Measurements from ENCODE around the gene FGD3.

FGD3 gene

DNA sequence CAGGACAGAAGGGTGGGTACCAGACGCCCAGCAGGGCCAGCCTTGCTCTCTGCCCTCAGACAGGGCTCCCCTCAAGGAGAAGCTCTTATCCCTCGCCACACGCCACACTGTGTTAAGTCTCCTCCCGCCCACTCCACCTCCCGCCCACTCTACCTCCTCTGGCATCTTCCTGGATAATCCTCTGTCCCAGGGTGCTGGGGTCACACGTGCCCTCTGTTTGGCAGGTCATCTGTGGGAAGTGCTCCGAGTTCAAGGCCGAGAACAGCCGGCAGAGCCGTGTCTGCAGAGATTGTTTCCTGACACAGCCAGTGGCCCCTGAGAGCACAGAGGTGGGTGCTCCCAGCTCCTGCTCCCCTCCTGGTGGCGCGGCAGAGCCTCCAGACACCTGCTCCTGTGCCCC lies 85.2 kb downstream of the FGD3 start:
- H3K27ac ChIP-seq, result no peak overlapping the region
- no peak for TF ChIP-seq CTCF (IDR thresholded peaks at IDR 0.05)
- no peak for TF ChIP-seq ZFX (IDR thresholded peaks at IDR 0.05; ENCODE audit: borderline replicate concordance)

DNA sequence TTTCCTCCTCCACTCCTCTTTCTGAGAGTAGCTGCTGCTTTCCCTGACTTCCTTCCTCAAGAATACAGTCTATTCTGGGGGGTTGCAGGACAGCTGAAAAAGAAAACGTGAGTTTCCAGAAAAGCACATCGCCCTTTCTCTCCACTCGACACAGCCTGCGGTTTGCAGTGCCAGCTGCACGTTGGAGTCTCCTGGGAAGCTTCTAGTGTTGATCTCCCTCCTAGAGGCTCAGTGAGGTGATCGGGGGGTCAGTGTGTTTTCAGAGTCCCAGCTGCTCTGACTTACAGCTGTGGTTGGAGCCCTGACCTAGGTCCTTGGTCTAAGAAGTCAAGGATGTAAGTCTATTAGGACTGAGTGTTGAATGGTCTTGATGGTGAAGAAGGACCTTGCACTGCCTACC lies 86.2 kb downstream of the FGD3 start:
- no peak overlapping the region for H3K27ac ChIP-seq
- TF ChIP-seq ZFX (IDR thresholded peaks at IDR 0.05; ENCODE audit: borderline replicate concordance) (no peak), CTCF (IDR thresholded peaks at IDR 0.05) (no peak)

DNA sequence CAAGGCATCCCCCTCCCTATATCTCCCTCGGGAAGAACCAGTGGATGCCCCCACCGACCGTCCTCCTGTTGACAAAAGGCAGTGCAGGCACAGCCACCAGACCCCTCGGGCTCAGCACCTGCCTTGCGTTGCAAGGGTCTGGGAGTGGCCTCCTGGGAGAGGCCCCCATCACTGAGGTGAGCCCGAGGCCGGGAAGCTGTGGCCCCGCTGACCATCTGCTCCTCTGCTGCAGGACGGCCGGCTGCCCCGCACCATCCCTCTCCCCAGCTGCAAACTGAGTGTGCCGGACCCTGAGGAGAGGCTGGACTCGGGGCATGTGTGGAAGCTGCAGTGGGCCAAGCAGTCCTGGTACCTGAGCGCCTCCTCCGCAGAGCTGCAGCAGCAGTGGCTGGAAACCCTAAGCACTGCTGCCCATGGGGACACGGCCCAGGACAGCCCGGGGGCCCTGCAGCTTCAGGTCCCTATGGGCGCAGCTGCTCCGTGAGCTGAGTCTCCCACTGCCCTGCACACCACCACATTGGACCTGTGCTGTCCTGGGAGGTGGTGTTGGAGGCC lies 87.9 kb downstream of the FGD3 start:
- no peak for TF ChIP-seq ZFX (IDR thresholded peaks at IDR 0.05; ENCODE audit: borderline replicate concordance)
- no peak for TF ChIP-seq CTCF (IDR thresholded peaks at IDR 0.05)
- no peak overlapping the region for H3K27ac ChIP-seq

GRCh38 chr9:93035821-93036351 lies 88.6 kb downstream of the FGD3 start:
- no peak for TF ChIP-seq ZFX (IDR thresholded peaks at IDR 0.05; ENCODE audit: borderline replicate concordance)
- TF ChIP-seq CTCF (IDR thresholded peaks at IDR 0.05), result no peak
- H3K27ac ChIP-seq, result no peak overlapping the region

DNA sequence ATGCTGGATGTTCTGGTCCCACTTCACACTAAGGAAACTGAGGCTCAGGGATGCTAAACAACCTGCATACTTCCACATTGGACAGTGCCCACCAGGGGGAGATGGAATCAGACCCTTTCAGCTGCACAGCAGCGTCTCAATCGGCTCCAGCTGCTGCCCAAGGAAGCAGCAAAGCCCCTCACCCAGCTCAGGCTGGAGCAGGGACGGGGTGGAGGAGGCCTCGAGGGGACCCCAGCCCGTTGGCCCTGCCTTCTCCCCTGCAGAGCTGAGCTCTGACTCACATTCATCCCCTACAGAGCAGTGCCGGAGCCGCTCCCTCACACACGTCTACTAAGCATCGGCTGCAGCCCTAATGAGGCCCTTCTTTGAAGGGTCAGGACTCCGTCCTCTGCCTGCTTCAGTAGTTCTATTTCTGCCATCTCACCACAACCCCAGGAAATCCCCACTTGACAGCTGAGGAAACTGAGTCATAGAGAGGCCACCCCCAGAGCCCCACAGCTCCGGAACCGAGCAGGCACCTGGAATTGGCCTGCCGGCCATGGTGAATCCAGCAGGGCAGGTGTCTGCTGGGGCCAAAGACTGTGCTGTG lies 89.7 kb downstream of the FGD3 start:
- TF ChIP-seq ZFX (IDR thresholded peaks at IDR 0.05; ENCODE audit: borderline replicate concordance) (no peak), CTCF (IDR thresholded peaks at IDR 0.05) (no peak)
- no peak overlapping the region for H3K27ac ChIP-seq

DNA sequence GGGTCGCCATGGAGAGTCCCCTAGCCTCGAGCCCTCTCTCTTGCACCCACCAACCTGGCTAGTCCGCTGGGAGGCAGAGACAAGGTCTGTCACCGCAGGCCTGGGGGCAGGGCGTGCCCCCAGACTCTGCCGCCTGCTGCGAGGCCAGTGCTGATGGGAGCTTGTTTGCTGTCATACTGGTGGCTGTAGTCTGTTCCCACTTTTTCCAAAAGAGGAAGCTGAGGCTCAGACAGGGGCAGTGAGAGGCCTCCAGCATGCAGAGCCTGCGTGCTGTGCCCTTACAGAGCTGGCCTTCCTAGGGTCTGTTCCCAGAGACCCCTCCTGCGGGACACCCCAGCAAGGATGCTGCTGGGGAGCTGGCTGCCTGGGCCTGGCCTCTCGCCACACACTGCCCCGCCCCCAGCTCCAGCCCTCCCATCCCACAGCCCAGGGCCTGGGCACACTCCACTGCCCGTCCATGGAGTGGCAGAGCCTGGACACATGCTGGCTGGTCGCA lies 90.2 kb downstream of the FGD3 start:
- H3K27ac ChIP-seq, result no peak overlapping the region
- no peak for TF ChIP-seq CTCF (IDR thresholded peaks at IDR 0.05)
- TF ChIP-seq ZFX (IDR thresholded peaks at IDR 0.05; ENCODE audit: borderline replicate concordance), result no peak

GRCh38 chr9:93038918-93039317 lies 91.6 kb downstream of the FGD3 start:
- H3K27ac ChIP-seq, result no peak overlapping the region
- TF ChIP-seq CTCF (IDR thresholded peaks at IDR 0.05) (no peak), ZFX (IDR thresholded peaks at IDR 0.05; ENCODE audit: borderline replicate concordance) (no peak)
